GM21390 (cell line): ENCODE results near the gene XCR1.
"Not testable (repeated sequence)": the region's sequence is repeated elsewhere in the genome, so short reads cannot be mapped to it uniquely, and the experiment has no call there.

ENCODE experiments used
- ATAC-seq: cut with Tn5 transposase; IDR thresholded peaks from one replicate; pipeline ENCODE4 v1.9.1; 2021; ENCODE audit not compliant: unreplicated experiment

XCR1 gene

GRCh38 chr3:46027021-46027705, at the start of gene XCR1:
Gene XCR1, minus strand, starts transcription at chr3:46027483. Its CDS starts 5,536 bp downstream, at chr3:46021947.
- no peak for ATAC-seq

- ATAC-seq = no peak
These were observed 49.3 kb upstream of the XCR1 start for GRCh38 chr3:46076606-46077005.

GRCh38 chr3:46075816-46076215, 48.5 kb upstream of the XCR1 start:
- no peak for ATAC-seq

GRCh38 chr3:46071222-46071858, 44.1 kb upstream of the XCR1 start:
- no peak for ATAC-seq

- ATAC-seq = no peak
These were observed 43.4 kb upstream of the XCR1 start for GRCh38 chr3:46070595-46071093.

- no peak for ATAC-seq
These were observed 41.2 kb upstream of the XCR1 start for GRCh38 chr3:46068501-46068900.

- ATAC-seq = no peak
These were observed 40.1 kb upstream of the XCR1 start for GRCh38 chr3:46067401-46067800.

GRCh38 chr3:46065750-46066256, 38.5 kb upstream of the XCR1 start:
- no peak for ATAC-seq

GRCh38 chr3:46065294-46065705, 38.0 kb upstream of the XCR1 start:
- no peak for ATAC-seq

GRCh38 chr3:46062679-46063078, 35.4 kb upstream of the XCR1 start:
- ATAC-seq = no peak

GRCh38 chr3:46061887-46062286, 34.6 kb upstream of the XCR1 start:
- ATAC-seq = no peak

GRCh38 chr3:46061108-46061720, 33.9 kb upstream of the XCR1 start:
- no peak for ATAC-seq

- ATAC-seq = no peak
These were observed 33.3 kb upstream of the XCR1 start for GRCh38 chr3:46060551-46060950.

- ATAC-seq = peak; percentile 45
These were observed 32.1 kb upstream of the XCR1 start for GRCh38 chr3:46059432-46059831.

- no peak for ATAC-seq
These were observed 31.7 kb upstream of the XCR1 start for GRCh38 chr3:46058981-46059380.

GRCh38 chr3:46057716-46058115, 30.4 kb upstream of the XCR1 start:
- no peak for ATAC-seq

GRCh38 chr3:46056686-46057085, 29.4 kb upstream of the XCR1 start:
- no peak for ATAC-seq

GRCh38 chr3:46053761-46054515, 26.7 kb upstream of the XCR1 start:
- ATAC-seq = not testable (repeated sequence)

- not testable (repeated sequence) for ATAC-seq
These were observed 26.0 kb upstream of the XCR1 start for GRCh38 chr3:46053265-46053664.

- ATAC-seq = no peak
These were observed 25.2 kb upstream of the XCR1 start for GRCh38 chr3:46052531-46052930.

- ATAC-seq = no peak
These were observed 21.8 kb upstream of the XCR1 start for GRCh38 chr3:46049093-46049492.
